ENCODE measurements around the gene MYO16. TPM values are rescaled to one million over a fixed set of nuclear protein-coding genes. Genes with fewer than 3 reads are reported as not detected.

MYO16 gene
- total and polyA plus RNA-seq, 2 of the 4 experiments (the other 2 are of a cell fraction): under 0.01 to 0.03 TPM

GRCh38 chr13:109055850-109056249 lies 426.4 kb downstream of the MYO16 start:
- no peak overlapping the region for H2BK120ac ChIP-seq (ENCODE audit: low read depth, low read length)
- no peak overlapping the region for H3K4ac ChIP-seq (ENCODE audit: low read depth, low read length)
- no peak overlapping the region for H3K23ac ChIP-seq (ENCODE audit: low read depth, low read length)
- H3K18ac ChIP-seq (ENCODE audit: low read depth, low read length): no peak overlapping the region
- no peaks in the 10 kb centered on the region for H4K20me1 ChIP-seq (ENCODE audit: insufficient read depth, low read length)
- H3K36me3 ChIP-seq (ENCODE audit: control insufficient read depth, insufficient read depth, low read length): no peaks in the 10 kb centered on the region
- H3K27ac ChIP-seq (ENCODE audit: insufficient read depth, low read length): no peak overlapping the region
- no peak overlapping the region for H2AK9ac ChIP-seq (replicated peaks; ENCODE audit: low read depth, low read length, poor library complexity)
- no peak overlapping the region for H3K14ac ChIP-seq (replicated peaks; ENCODE audit: low read depth, low read length)
- no peaks in the 10 kb centered on the region for H3K9me1 ChIP-seq (ENCODE audit: insufficient read depth, low read length)
- no peak overlapping the region for H2BK5ac ChIP-seq (ENCODE audit: low read depth, low read length, poor library complexity, severe bottlenecking)
- H3K4me2 ChIP-seq (ENCODE audit: low read depth, low read length): no peak overlapping the region
- BruUV-seq (replicated peaks): no TSS peak
- no peak overlapping the region for H2AK5ac ChIP-seq (ENCODE audit: low read depth, low read length)
- in situ Hi-C loops (cut with MboI; ENCODE audit: low sequenced_read_pairs): no loop called here
- H2AFZ ChIP-seq (replicated peaks; ENCODE audit: low read length, poor library complexity): no peak overlapping the region
- peaks cover 12% of the 10 kb centered on the region; the same call in 1 of the 2 replicates for H3K27me3 ChIP-seq (ENCODE audit: control insufficient read depth, insufficient read depth, low read length)
- POLR2A ChIA-PET (ENCODE audit: unreplicated experiment): no interaction called here
- H4K91ac ChIP-seq (ENCODE audit: insufficient read depth, low read depth, low read length): no peak overlapping the region
- H3K4me1 ChIP-seq (ENCODE audit: control insufficient read depth, insufficient read depth, low read length): no peaks in the 10 kb centered on the region
- H3K9ac ChIP-seq (ENCODE audit: low read depth, low read length): no peak overlapping the region
- H2BK15ac ChIP-seq (ENCODE audit: low read depth, low read length): no peak overlapping the region
- TF ChIP-seq CTCF (conservative IDR thresholded peaks at IDR 0.05; ENCODE audit: low read depth, low read length) (no peak), ELK1 (IDR thresholded peaks at IDR 0.05; ENCODE audit: borderline replicate concordance, low read depth, low read length) (no peak), POLR2A (IDR thresholded peaks at IDR 0.05; ENCODE audit: low read depth, low read length) (no peak), RCOR1 (IDR thresholded peaks at IDR 0.05; ENCODE audit: insufficient replicate concordance, low read length) (no peak), USF2 (IDR thresholded peaks at IDR 0.05; ENCODE audit: low read depth, low read length) (no peak), RAD21 (IDR thresholded peaks at IDR 0.05; ENCODE audit: low read length) (no peak), CEBPB (IDR thresholded peaks at IDR 0.05; ENCODE audit: low read depth, low read length) (no peak), MAFK (IDR thresholded peaks at IDR 0.05; ENCODE audit: low read depth, low read length) (no peak), SMC3 (IDR thresholded peaks at IDR 0.05; ENCODE audit: low read depth, low read length) (no peak), BHLHE40 (IDR thresholded peaks at IDR 0.05; ENCODE audit: low read depth, low read length) (no peak), CHD1 (IDR thresholded peaks at IDR 0.05; ENCODE audit: low read depth, low read length) (no peak), MAZ (IDR thresholded peaks at IDR 0.05; ENCODE audit: borderline replicate concordance, low read depth, low read length) (no peak), NFE2L2 (IDR thresholded peaks at IDR 0.05; ENCODE audit: low read depth, low read length) (no peak), FOS (IDR thresholded peaks at IDR 0.05; ENCODE audit: low read depth, low read length) (no peak), MXI1 (IDR thresholded peaks at IDR 0.05; ENCODE audit: borderline replicate concordance, low read depth, low read length) (no peak)
- H3K4me3 ChIP-seq (ENCODE audit: insufficient read depth, low read depth, low read length): no peak overlapping the region
- H2BK20ac ChIP-seq (ENCODE audit: low read depth, low read length): no peak overlapping the region
- ATAC-seq (ENCODE audit: low read depth) (no peak), DNase-seq (no peak)
- no peaks in the 10 kb centered on the region for H3K9me3 ChIP-seq (ENCODE audit: control insufficient read depth, insufficient read depth, low read length)
- CTCF ChIA-PET: no interaction called here
- dilution Hi-C loops (cut with HindIII; ENCODE audit: low sequenced_read_pairs, unreplicated experiment): no loop called here
- intact Hi-C loops (cut with micrococcal nuclease): no loop called here
- no peak overlapping the region for H4K8ac ChIP-seq (ENCODE audit: low read depth in 2 of 2, low read length in 2 of 2)
- no peak overlapping the region for H3K56ac ChIP-seq (ENCODE audit: extremely low read depth, insufficient read depth, low read length)
- no peak overlapping the region for H4K5ac ChIP-seq (ENCODE audit: low read depth, low read length)
- no peaks in the 10 kb centered on the region for H3K79me1 ChIP-seq (ENCODE audit: low read depth in 1 of 2, low read length in 2 of 2)
